HL-60/S4 treated with retinoic acid at 250 ng/mL for 4 days and 3 days (cell line): ENCODE data around the gene PCDH9.
"Not testable (repeated sequence)": the region's sequence is repeated elsewhere in the genome, so short reads cannot be mapped to it uniquely, and the experiment has no call there.

Source experiments
- in situ Hi-C: fragments of 300-500 bp; cut with MboI; formaldehyde crosslinking; loops from 2 replicates; pipeline ENCODE4 v1.7.0; 2022; ENCODE audit warnings: low sequenced_read_pairs

The PCDH9 gene

GRCh38 chr13:66794340-66795031 is 435.6 kb downstream of the PCDH9 start:
- in situ Hi-C loops: no loop called here

GRCh38 chr13:66790861-66791260 is 439.3 kb downstream of the PCDH9 start:
- in situ Hi-C loops: no loop called here

DNA sequence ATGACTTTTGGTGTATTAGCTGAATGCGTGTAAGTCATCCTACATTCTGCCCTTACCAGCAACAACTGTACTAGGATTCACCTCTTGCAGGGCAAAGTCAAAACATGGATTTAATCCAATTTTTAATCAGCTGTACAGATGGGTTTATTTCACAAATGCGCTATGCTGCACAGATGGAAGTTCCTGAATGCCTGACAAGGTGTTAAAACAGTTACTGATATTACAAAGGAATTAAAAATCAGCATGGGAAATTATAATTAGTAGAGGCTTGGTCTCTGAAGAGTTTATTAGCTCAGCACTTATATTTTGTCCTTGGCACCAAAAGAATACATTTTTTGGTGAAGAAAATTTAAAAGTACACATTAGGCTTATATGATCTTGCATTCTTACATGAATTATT is 448.9 kb downstream of the PCDH9 start:
- in situ Hi-C loops: no loop called here

DNA sequence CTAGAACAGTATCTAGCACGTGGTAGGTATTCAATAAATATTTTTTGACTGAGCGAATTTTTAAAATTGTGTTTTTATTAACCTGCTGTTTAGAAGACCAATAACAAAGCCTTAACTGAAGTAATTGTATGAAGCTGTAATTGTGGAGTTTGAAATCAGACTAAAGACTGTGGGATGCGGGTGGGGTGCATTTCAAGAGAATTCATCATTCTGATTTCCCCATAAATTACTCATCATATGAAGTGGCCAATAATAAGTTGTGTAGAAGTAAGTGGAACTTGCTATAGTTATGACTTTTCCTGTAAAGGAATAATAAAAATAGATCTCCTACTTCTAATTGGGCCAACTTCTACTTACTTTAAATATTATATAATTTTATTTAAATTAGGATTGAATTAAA is 449.3 kb downstream of the PCDH9 start:
- in situ Hi-C loops: no loop called here

DNA sequence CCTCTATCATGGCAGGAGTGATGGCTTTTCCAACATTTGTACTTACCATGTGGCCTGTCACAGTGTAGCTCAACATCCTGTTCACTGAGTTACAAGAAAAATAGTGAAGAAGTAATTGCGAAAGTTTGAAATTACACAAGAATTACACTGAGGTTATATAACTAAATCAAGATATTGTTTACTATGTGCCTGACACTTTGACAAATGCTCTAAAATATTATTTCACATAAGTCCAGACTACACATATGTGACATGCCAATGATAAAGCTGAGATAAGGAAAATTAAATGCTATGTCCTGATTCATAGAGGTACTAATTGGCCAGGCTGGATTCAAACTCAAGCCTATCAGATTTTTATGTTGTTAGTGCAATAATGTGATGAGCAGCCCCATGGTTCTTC is 451.7 kb downstream of the PCDH9 start:
- in situ Hi-C loops: no loop called here

DNA sequence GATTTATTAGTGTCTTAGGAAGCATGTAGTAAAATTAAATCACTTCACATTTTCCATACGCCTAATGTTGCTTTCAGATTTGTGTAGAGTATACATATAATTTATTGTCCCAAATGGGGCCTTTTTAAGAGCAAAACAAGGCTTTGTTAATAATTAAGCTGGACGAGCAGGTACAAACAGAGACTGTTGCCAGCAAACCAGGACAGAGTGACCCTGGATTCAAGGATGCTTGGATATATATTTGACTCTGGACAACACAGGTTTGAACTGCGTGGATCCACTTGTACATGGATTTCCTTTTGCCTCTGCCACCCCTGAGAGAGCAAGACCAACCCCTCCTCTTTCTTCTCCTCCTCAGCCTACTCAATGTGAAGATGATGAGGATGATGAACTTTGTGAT is 454.9 kb downstream of the PCDH9 start:
- in situ Hi-C loops: no loop called here

GRCh38 chr13:66774046-66774445 is 456.1 kb downstream of the PCDH9 start:
- in situ Hi-C loops: no loop called here

- in situ Hi-C loops: no loop called here
Observed at GRCh38 chr13:66765559-66765958, 464.6 kb downstream of the PCDH9 start.

- in situ Hi-C loops: not testable (repeated sequence)
Observed at GRCh38 chr13:66760678-66761077, 469.5 kb downstream of the PCDH9 start.

GRCh38 chr13:66759919-66760318 is 470.2 kb downstream of the PCDH9 start:
- in situ Hi-C loops: no loop called here

DNA sequence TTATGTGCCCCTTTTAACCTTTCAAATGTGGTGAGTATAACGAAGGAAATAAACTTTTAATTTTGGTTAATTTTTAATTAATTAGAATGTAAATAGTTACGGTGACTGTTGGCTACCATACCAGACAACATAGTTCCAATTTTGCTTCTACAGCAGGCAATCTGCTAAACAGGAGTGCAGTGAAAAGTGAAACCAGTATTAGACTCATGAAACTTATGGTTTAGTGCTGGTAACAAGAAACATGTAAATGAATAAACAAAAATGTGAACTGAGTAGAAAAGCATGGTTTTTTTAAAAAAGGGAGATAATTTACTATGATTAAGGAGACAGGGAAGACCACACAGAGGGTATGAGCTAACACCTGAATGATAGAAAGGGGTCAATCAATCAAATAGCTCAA is 478.4 kb downstream of the PCDH9 start:
- in situ Hi-C loops: no loop called here

GRCh38 chr13:66748712-66749111 is 481.4 kb downstream of the PCDH9 start:
- in situ Hi-C loops: no loop called here

GRCh38 chr13:66745307-66745706 is 484.8 kb downstream of the PCDH9 start:
- in situ Hi-C loops: no loop called here

- in situ Hi-C loops: no loop called here
Observed at GRCh38 chr13:66723576-66723975, 506.6 kb downstream of the PCDH9 start.

- in situ Hi-C loops: no loop called here
Observed at GRCh38 chr13:66716538-66716937, 513.6 kb downstream of the PCDH9 start.

- in situ Hi-C loops: no loop called here
Observed at GRCh38 chr13:66714795-66715194, 515.3 kb downstream of the PCDH9 start.

- in situ Hi-C loops: no loop called here
Observed at GRCh38 chr13:66704110-66704509, 526.0 kb downstream of the PCDH9 start.

DNA sequence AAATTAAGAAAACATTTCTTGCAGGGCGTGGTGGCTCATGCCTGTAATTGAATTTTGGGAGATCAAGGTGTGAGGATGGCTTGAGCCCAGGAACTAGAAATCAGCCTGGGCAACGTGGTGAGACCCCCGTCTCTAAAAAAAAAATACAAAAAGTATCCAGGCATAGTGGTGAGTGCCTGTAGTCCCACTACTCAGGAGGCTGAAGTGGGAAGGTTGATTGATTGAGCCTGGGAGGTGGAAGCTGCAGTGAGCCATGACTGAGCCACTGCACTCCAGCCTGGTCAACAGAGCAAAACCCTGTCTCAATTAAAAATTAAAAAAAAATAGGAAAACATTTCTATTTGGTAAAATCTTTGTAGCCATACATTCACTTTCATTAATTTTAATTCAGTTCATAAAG is 526.5 kb downstream of the PCDH9 start:
- in situ Hi-C loops: no loop called here

DNA sequence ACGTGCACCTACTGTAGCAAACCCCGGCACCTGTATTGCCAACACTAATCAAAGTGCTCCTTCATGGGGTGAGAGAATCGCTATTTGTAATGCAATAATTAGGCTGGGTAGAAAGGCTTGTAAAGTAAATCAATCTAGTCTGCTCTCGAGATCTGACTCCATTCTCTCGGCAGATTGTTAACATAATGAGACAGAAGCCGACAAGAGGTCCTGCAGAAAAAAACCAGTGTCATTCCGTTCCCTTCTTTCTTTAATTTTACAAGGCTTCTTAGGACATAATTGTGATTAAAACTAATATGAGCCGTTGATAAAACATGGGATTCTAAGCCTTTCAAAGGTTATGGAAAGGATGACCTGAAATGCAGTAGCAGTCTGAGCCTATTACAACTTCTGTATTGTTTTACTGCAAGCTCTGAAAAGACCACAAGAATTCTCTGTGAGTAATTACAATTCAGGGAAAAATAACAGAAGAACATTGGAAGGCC is 530.0 kb downstream of the PCDH9 start:
- in situ Hi-C loops: no loop called here

DNA sequence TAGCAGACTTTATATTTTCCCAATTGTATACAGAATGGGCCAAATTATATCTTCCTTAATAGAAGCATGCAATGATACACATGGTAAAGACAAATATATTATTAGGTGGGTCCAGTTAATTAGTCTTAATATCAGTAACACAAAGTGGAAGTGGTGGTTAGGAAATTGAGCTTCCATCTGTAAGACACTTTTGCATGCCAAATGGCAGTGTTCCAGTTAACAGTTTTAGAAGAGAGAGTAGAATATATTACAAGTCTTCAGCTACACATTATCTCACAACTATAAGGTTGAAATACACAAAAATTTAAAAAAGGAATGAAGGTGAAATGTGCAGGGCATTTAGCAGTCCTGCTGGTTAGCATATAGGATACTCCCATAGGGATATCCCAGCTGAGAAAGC is 536.5 kb downstream of the PCDH9 start:
- in situ Hi-C loops: no loop called here

GRCh38 chr13:66691149-66691548 is 539.0 kb downstream of the PCDH9 start:
- in situ Hi-C loops: no loop called here

- in situ Hi-C loops: no loop called here
Observed at GRCh38 chr13:66689628-66690027, 540.5 kb downstream of the PCDH9 start.

DNA sequence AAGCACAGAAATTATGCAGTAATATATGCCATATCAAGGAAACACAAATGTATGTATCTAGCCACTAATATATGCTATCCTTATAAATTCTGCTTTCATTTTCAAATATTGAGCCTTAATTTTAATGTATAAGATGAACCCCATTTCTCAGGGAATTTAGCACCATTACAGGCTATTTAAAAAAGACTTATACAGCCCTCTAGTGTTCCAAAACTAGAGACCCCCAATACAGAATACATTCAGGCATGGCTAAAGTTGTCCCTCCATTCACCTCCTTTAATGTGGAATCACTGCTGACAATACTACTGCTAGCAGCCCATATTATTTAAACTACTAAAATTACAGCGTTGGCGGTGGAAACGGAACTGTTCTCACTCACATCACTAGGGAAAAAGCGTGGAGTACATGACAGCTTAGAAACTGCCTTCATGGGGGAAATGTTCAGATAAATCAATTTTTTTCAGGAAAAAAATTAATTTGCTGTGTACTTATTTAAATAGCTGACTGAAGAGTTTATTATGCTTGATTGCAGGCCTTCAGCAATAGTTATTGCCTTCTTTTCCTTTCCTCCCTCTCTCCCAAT is 541.0 kb downstream of the PCDH9 start:
- in situ Hi-C loops: no loop called here
